Measurements from ENCODE around the gene ZSCAN10.

ZSCAN10 gene

DNA sequence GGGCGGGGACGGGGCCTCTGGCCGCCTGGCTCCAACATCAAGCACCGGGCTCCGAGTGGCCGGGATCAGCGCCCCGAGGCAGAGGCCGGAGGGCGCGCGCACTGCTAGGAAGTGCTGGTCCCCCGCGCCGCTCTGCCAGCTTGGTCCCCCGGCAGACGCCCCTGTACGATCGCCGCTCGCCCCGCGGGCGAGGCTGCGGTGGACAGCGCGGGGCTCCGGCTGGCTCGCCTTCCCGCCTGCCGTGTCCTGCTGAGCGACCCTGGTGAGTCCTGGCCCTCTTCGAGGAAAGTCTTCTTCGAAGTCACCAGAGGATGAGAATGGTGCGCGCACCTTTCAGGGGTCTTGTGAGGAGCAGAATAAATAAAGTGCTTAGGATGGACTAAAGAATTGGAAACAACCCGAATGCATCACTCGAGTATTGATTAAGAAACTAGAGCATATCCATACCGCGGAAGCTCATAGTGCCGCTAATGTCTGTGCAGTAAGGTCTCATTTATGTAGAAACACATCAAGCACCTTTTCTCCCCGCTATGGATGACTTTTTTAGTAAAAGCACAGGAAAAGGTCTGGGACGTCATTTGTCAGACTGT is 36.1 kb upstream of the ZSCAN10 start:
- H3K4me3 ChIP-seq (ENCODE audit: low read length): peak overlapping the region; percentile 83
- no peak for DNase-seq (ENCODE audit: low read depth, low spot score)

DNA sequence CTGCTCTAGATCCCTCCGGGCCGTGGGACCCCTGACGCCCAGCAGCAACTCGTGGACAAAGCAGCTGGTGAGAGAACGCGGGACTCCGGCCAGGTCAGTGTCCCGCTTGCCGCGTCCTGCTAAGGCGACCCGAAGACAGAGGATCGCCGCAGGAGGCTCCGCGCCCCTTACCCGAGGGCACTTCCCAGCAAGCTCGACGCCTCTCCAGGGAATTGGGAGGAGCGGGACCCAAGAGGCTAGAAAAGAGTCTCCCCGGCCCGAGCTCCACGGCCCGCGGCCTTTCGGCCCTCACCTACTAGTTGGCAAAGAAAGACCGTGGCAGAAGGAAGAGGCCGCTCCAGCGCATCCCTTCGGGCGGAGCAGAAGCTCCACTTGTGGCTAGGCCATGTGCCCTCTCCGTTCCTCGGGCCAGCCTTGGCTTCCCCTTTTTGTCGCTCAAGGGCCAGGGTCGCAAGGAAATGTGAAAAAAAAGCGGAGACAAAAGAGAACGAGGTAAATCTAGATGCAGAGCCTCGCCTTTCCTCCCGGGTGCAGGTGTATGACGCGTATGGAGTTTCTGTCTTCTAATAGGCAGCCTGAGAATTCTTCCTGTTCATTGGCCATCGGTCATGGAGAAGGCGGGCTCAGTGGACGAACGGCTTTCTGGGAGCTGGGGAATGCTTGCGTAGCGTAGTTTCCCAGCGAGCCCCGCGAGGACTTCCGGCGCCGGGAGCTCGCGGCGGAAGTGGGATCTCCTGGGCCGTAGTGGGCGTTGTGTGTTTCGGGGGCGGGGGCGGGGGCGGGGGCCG is 35.4 kb upstream of the ZSCAN10 start, which contains the start of gene ZNF213:
Gene ZNF213, plus strand, starts transcription at position 692 of the 788 bp plus-strand sequence. CDS start 2,252 bp downstream, outside the sequence.
- H3K4me3 ChIP-seq (ENCODE audit: low read length): peak within 1 kb of the TSS; percentile 95
- peak; percentile 98 for DNase-seq (ENCODE audit: low read depth, low spot score)

DNA sequence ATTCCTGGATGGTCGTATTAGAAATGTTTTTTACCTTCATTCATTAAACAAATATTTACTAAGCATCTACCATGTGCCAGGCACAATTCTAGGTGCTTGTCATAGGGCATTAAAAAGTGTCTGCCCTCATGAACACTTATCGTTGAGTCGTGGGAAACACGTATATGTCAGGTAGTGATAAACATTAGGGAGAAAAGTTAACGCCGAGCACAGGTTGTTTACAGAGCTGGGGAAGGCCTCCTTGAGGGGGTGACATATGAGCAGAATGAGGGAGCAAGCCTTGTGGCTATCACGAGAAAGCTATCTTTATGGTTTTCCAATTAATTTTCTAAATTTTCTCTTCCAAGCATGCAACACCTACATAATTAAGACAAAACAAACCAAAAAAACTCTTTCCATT is 34.8 kb upstream of the ZSCAN10 start:
- peak overlapping the region; percentile 95 for H3K4me3 ChIP-seq (ENCODE audit: low read length)
- DNase-seq (ENCODE audit: low read depth, low spot score): no peak

- H3K4me3 ChIP-seq (ENCODE audit: low read length): no peak overlapping the region
- peak; percentile 17 for DNase-seq (ENCODE audit: low read depth, low spot score)
Observed at GRCh38 chr16:3131755-3132377, 32.8 kb upstream of the ZSCAN10 start.

DNA sequence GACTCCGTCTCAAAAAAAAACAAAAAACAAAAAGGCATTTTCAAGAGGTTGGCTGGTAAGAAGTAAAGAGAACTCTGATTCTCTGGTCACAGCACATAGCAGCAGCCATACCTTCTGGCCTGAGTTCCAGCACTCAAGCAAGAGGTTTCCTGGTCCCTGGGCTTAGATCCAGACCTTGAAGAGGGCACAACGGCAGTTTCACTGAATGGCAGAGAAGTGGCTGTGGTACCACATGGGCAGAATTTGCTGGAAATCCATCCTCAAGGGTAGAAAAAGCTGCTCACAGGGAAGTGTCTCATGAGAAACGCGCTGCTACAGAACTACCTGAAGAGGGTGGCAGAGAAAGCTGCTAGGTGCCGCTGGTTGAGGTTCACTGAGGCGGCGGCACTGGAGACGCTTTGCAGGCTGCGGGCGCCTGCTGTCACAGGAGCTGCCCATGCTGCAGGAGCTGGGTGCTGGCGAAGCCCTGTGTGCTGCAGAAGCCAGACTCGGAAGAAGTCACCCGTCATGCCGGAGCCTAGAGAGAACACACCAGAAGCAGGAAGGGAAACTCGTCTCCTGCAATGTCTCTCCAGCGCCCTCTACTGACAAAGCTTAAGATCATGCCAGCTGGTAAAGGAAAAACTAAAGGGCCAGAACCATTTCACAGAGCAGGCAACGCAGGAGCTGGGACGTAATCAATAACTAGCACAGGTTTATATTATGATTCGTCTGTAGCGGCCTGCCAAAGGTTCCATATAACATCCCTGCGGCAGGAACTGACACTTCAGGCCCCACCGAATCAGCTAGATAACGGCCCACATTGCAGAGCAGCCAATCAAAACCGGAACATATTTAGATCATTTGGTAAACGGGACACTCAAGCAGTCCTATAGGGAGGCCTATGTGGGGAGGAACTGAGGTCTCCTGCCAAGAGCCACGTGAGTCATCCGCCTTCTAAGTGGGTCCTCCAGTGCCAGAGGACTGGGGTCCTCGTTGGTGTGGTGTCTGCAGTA is 30.3 kb upstream of the ZSCAN10 start:
- peak overlapping the region; percentile 49 for H3K4me3 ChIP-seq (ENCODE audit: low read length)

GRCh38 chr16:3127745-3128144 is 28.7 kb upstream of the ZSCAN10 start:
- DNase-seq (ENCODE audit: low read depth, low spot score): no peak
- no peak overlapping the region for H3K4me3 ChIP-seq (ENCODE audit: low read length)

More for the DNA sequence above, 30.3 kb upstream of the ZSCAN10 start:
- DNase-seq (ENCODE audit: low read depth, low spot score): peak; percentile 87

DNA sequence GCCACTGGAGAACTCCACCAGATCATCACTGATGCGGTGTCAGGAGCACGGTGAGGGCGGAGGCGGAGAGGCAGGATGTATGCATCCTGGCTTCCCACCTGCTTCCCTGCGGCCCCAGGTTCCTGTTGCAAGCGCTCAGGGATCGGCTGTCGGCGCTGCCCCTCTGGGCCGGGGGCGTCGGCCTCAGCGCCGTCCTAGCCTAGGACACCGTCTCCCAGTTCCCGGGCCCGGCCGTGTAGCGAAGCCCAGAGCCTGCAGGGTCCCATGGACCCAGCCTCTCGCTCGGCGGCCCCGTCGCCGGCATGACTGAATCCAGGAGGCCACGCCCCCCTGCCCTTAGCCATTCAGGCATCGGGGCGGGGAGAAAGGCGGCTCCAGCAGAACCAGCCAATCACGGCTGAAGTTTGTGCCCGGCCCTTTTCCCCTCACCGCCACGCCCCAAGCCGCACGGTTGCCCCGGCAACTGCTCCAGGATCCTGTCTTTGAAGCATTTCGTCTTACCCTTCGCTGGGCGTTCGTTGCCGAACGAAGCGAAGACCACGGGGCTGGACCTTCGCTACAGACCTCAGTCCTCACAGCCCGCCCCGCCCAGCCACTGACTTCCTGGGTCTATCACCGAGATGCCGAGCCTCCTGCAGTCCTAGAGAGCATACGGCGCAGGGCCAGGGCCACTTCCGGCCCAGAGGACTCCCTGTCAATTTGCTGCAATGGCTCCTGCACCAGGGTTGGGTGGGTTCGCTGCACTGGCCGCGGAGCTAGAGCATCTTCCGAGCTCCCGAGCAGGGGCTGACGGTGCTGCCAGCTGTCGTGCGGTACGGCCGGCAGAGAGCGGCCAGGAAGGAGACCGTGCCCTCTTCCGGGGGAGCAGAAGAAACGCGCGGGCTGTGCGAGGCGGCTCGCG is 25.1 kb upstream of the ZSCAN10 start:
- DNase-seq (ENCODE audit: low read depth, low spot score): peak; percentile 90
- H3K4me3 ChIP-seq (ENCODE audit: low read length): peak overlapping the region; percentile 79

- no peak for DNase-seq (ENCODE audit: low read depth, low spot score)
- H3K4me3 ChIP-seq (ENCODE audit: low read length): no peak overlapping the region
Observed at GRCh38 chr16:3122926-3123570, 24.0 kb upstream of the ZSCAN10 start.

DNA sequence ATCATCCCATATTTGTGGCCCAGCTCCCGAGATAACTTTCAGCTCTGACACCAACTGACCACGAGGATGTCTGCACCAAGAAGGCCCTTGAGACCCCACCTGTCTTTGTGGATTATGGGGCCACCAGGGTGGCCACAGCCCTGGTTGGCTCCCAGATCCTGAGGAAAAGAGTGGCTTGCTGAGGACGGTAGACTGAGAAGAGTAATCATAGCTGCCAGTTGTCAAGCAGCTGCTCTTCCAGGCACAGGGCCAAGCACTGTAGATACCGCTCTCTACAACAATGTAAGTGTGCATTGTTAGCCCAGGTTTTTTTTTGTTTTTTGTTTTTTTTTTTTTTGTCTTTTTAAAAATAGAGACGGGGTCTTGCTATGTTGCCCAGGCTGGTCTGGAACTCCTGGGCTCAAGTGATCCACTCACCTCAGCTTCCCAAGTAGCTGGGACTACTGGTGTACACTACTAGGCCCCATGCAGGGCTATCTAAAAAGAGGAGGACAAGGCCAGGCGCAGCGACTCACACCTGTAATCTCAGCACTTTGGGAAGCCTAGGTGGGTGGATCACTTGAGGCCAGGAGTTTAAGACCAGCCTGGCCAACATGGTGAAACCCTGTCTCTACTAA is 22.9 kb upstream of the ZSCAN10 start:
- DNase-seq (ENCODE audit: low read depth, low spot score): no peak
- H3K4me3 ChIP-seq (ENCODE audit: low read length): no peak overlapping the region

GRCh38 chr16:3120435-3120834 is 21.3 kb upstream of the ZSCAN10 start:
- DNase-seq (ENCODE audit: low read depth, low spot score): no peak

GRCh38 chr16:3119701-3120408 is 20.8 kb upstream of the ZSCAN10 start:
- DNase-seq (ENCODE audit: low read depth, low spot score): no peak
- no peak overlapping the region for H3K4me3 ChIP-seq (ENCODE audit: low read length)

More at GRCh38 chr16:3120435-3120834, 21.3 kb upstream of the ZSCAN10 start:
- H3K4me3 ChIP-seq (ENCODE audit: low read length): no peak overlapping the region

DNA sequence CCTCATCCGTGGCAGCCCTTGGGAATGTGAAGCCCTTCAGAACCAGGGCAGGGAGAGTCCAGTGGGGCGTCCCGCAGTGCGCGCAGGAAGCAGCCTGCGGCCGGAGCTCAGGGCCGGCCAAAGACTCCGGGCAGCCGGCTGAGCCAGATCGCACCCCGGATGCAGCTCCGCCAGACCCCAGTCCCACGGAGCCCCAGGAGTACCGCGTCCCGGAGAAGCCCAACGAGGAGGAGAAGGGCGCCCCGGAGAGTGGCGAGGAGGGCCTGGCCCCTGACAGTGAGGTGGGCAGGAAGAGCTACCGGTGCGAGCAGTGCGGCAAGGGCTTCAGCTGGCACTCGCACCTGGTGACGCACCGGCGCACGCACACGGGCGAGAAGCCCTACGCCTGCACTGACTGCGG is 20.2 kb upstream of the ZSCAN10 start:
- H3K4me3 ChIP-seq (ENCODE audit: low read length): no peak overlapping the region
- no peak for DNase-seq (ENCODE audit: low read depth, low spot score)

DNA sequence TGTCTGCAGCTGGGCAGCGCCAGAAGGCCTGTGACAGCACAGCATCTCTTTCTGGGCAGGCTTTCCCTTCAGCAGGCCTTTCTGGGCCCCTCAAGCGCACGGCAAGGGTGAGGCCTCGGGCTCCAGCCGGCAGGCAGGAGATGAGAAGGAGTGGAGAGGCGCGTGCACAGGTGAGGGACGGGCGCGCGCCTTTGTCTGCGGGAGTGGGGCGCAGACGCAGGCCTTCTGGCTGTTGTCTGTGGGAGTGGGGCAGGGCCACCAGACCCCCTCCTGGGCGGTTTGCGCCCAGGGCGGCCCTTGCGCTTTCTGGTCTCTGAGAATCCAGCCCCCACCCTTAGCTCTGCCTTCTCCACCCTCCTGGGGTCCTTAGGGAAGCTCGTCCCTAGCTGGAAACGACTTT is 19.8 kb upstream of the ZSCAN10 start:
- H3K4me3 ChIP-seq (ENCODE audit: low read length): no peak overlapping the region
- DNase-seq (ENCODE audit: low read depth, low spot score): no peak

- H3K4me3 ChIP-seq (ENCODE audit: low read length): no peak overlapping the region
- DNase-seq (ENCODE audit: low read depth, low spot score): no peak
Observed at GRCh38 chr16:3118204-3118790, 19.2 kb upstream of the ZSCAN10 start.

- no peak for DNase-seq (ENCODE audit: low read depth, low spot score)
- H3K4me3 ChIP-seq (ENCODE audit: low read length): no peak overlapping the region
Observed at GRCh38 chr16:3115561-3115960, 16.5 kb upstream of the ZSCAN10 start.

DNA sequence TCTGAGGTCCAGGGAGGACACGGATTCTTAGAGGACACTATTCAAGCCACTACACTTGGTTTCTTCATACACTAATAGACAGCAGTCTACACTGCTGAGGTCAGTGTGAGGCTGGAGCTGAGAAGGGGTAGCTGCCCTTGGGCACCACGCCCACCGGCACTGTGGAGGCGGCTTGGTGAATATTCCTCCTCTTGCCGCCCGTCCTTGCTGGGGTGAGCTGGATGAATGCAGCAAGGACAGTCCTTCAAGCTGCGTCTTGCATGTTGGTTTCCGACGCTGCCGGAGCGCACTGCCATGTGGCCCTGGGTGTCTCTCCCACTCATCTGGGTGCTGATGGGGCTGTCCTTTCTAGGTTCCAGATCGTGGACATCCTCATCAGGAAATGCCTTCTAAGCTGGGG is 15.9 kb upstream of the ZSCAN10 start:
- H3K4me3 ChIP-seq (ENCODE audit: low read length): no peak overlapping the region
- DNase-seq (ENCODE audit: low read depth, low spot score): no peak
